ENCODE data around the gene SELENOH.

SELENOH gene

DNA sequence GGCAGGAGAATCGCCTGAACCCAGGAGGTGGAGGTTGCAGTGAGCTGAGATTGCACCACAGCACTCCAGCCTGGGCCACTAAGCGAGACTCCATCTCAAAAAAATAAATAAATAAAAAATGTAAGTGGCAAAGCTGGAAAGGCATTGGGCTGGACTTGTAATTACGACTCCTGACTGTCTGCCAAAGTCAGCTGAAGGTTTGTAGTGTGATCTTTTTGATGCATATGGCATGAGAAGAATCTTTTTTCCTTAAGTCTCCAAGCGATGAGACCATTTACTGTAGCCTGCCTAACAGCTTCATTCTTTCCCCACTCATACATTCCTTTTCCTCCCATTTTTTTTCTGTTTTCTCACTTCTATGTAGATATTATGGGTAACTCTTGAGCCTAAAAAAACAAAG is 45.1 kb downstream of the SELENOH start:
- DNase-seq, result no peak

DNA sequence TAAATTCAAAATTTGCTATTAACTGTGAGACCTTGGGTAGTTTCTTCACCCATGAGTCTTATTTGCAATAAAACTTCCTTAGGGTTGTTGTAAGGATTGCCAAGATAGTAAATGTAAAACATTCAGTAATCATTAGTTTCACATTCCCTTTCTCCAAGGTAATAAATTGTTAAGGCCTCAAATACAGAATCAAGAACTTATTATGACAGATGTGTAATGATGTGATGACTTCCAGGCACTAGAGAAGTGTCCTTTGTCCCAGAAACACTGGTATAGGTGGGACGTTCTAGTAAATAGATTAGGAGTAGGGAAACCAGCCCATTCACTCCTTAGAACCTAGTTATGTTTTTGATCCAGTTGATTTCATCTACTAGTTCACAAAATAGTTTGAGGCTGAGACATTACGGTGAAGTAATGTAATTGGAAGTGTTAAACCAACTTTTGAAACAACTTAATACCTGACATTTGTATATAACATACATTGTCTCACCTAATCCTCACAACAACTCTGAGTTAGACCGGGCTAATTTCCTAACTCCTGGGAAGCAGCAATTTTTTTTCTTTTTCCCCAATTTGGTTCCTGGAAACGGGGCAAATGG is 45.8 kb downstream of the SELENOH start:
- no peak for DNase-seq

DNA sequence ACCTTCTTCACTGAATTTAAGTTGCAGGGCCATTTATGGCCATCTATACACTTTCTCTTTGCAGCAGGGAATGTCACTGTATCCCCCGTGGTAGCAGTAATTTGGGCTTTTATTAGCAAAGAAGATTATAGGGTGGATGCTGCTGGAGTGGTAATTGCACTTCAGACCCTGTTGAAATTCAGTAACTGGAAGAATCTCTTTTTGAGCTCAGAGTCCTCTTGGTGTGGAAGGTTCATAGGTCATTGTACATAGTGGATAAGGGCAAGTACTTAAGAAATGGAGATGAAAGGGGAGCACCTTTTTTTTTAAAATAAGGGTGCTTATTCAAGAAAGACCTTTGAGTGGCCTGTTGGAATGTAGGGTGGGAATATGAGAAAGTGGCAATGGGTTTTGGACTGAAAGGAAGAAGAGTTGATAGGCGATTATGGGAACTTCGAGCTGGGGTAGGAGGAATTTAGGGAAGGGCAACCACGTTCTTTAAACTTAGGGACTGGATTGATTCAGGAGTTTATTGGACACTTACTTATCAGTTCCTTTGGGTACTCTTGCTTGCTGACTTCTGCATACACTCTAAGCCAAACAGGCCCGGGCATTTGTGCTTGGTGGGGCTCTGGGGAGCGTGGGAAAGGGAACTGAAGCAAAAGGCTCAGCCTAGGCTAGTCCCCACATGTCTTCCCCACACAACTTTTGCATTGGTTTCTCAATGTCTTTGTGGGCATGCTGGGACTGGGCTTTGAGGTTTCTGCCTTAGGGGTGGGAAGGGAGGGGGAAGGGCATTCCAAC is 46.8 kb downstream of the SELENOH start:
- no peak for DNase-seq

DNA sequence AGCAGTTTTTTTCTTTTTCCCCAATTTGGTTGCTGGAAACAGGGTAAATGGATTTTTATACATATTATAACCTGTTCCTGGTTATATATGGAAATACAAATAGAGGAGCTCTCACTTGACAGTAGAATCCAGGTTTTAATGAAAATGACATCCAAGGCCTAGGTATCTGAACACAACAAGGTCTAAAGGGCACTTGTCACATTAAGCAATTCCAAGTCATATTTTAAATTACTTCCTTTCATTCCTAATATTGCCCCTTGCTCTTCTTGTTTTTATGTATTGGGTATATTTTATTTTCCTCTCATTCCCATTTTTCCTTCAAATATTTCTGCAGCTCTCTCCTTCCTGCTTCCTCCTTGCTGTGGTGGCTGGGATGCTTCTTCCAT is 47.4 kb downstream of the SELENOH start:
- DNase-seq, result no peak

DNA sequence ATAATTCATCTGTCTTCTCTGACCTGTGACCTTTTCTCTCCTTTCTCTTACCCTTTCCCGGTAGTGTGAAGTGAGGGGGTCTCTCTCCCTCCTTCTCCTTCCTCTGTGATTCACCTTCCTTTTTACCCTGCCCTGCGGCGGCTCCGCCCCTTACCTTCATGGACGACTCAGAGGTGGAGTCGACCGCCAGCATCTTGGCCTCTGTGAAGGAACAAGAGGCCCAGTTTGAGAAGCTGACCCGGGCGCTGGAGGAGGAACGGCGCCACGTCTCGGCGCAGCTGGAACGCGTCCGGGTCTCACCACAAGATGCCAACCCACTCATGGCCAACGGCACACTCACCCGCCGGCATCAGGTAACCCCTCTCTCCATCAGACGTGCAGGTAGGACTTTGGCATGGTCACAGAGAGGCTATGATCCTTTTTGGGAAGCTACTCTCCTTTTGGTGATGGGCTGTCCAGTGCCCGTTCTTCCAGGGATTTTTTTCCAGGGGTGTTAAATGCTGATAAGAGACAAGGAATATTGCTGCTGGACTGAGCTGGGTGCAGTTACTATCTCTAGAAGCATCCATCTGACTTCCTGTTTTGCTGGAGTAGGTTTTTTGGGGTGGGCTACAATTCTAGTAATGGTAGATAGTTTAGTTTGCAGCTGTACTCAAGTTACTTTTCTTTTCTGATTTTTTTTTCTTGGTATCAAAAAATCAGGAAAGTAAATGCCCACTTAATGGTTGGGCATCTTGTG is 50.2 kb downstream of the SELENOH start:
- DNase-seq, result no peak

DNA sequence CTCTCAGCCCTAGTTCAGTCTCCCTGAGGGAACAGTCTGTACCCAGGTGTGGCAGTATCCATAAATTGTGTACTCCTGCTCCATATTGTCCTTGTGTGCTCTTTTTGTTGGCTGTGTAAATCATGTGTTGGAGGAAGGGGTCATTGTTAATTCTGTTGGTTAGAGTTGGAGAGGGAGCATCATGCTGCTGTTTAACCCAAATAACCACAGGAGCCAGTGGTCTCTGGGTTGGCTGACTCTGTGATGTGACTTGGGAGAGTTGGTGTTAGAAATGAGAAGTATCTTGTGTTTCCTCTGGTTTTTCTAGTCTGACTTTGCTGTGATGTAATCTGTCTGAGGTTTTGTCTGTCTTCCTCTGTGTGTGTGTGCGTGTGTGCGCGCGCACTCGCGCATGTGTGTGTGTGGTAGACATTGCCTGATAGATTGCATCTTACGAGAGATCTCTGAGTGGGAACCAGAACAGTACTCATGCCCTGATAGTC is 50.8 kb downstream of the SELENOH start:
- DNase-seq, result no peak

DNA sequence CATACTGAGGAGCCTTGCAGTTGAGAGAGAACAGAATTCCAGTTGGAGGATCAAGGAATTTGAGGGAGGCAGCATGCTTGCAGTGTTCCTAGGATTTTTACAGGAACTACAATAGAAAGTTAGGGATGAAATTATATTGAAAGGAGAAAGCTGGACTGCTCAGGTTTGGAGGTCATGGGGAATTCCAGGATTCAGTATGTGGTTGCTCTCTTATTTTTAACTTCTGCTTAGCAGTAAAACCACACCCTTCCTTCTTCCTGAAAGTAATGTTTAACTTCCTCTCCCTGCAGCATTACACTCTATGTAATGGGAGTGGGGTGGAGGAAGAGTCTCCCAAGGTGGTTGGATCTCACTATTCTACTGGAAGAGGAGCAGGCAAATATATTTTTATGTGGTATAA is 51.6 kb downstream of the SELENOH start:
- no peak for DNase-seq

Data from retina (tissue), 1 donor.